Measurements from ENCODE around the gene COMP.

DNA sequence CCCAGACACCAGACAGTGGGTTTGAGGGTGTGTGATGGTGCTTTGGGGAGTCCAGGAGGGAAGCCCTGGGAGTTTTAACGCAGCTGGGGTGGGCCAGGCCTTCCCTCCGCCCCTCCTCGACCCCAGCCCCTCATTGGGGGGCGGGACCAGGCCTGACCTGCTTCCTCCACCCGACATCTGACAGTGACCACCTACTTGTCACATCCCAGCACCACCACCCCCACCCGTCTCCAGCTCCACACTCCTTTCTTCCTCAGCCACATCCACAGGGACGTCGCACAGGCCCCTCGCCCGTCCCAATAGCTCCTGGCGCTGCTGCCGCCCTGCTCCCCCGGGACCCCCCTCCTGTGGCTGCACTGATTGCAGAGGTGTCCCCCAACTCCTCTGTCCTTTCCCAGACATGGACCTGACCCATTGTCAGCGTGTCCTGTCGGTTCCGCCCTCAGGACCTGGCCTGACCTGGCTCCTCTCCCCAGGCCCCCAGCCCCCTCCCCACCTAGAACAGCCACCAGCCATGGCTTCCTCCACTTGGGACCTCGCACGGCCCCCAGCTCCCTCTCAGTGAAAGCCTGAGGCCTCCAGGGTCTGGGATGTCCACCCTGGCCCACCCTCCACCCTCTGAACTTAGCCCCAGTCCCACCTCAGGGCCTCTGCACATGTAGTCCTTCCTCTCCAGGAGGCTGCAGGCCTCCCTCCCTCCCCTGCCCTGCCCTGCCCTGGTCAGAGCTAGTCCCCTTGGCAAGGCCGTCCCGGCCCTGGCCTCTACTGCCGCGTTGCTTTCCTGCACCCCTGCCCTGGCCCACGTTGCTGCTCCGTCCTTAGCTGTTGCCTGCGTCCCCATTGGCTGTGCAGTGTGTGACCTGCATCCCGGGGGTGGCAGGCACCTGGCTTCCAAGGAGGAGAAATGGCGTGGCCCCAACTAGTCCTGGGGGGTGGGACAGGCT is 30.4 kb downstream of the COMP start:
- TF ChIP-seq, protein P1, sequence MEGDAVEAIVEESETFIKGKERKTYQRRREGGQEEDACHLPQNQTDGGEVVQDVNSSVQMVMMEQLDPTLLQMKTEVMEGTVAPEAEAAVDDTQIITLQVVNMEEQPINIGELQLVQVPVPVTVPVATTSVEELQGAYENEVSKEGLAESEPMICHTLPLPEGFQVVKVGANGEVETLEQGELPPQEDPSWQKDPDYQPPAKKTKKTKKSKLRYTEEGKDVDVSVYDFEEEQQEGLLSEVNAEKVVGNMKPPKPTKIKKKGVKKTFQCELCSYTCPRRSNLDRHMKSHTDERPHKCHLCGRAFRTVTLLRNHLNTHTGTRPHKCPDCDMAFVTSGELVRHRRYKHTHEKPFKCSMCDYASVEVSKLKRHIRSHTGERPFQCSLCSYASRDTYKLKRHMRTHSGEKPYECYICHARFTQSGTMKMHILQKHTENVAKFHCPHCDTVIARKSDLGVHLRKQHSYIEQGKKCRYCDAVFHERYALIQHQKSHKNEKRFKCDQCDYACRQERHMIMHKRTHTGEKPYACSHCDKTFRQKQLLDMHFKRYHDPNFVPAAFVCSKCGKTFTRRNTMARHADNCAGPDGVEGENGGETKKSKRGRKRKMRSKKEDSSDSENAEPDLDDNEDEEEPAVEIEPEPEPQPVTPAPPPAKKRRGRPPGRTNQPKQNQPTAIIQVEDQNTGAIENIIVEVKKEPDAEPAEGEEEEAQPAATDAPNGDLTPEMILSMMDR (IDR thresholded peaks at IDR 0.05), result no peak
- no peak for TF ChIP-seq ZFX (IDR thresholded peaks at IDR 0.05; ENCODE audit: borderline replicate concordance)

Data from 22Rv1 (cell line).